Glutamatergic neuron (in vitro differentiated cells): Measurements from ENCODE around the gene IKBKE. TPM values are rescaled to one million over a fixed set of nuclear protein-coding genes. Genes with fewer than 3 reads are reported as not detected.

Source experiments
- DNase-seq: peaks from one replicate; pipeline ENCODE4 v3.0.0; 2022
- H3K27ac Mint-ChIP-seq: one replicate; pipeline ENCODE4 v1.8.0; 2020; ENCODE audit warnings: mild to moderate bottlenecking, mixed read lengths, inconsistent platforms; ENCODE audit not compliant: unreplicated experiment
- H3K27me3 Mint-ChIP-seq: one replicate; pipeline ENCODE4 v1.8.0; 2020; ENCODE audit warnings: mild to moderate bottlenecking, moderate library complexity, mixed read lengths, inconsistent platforms; ENCODE audit not compliant: unreplicated experiment
- H3K36me3 Mint-ChIP-seq: one replicate; pipeline ENCODE4 v1.8.0; 2020; ENCODE audit warnings: mild to moderate bottlenecking, mixed read lengths, inconsistent platforms; ENCODE audit not compliant: unreplicated experiment
- H3K4me1 Mint-ChIP-seq: one replicate; pipeline ENCODE4 v1.8.0; 2020; ENCODE audit warnings: mild to moderate bottlenecking, low read depth, mixed read lengths, inconsistent platforms; ENCODE audit not compliant: unreplicated experiment
- H3K4me3 Mint-ChIP-seq: one replicate; pipeline ENCODE4 v1.8.0; 2020; ENCODE audit warnings: mild to moderate bottlenecking, mixed read lengths, inconsistent platforms; ENCODE audit not compliant: unreplicated experiment
- H3K9me3 Mint-ChIP-seq: one replicate; pipeline ENCODE4 v1.8.0; 2020; ENCODE audit warnings: mild to moderate bottlenecking, moderate library complexity, mixed read lengths, inconsistent platforms; ENCODE audit not compliant: unreplicated experiment
- CTCF ChIP-seq: fragments of 200-600 bp; sonication (generic); IDR thresholded peaks from one replicate; pipeline ENCODE4 v1.5.0; 2021; ENCODE audit not compliant: partially characterized antibody, unreplicated experiment
- total RNA-seq: library from RNA; stranded (reverse); fragmentation: NEBNext Ultra II Directional; extraction: Animal tissue kit (Norgen Biotek cat#: 25700); gene quantifications from one replicate; pipeline ENCODE4 v1.2.1, GENCODE V29; 2021; ENCODE audit not compliant: unreplicated experiment

IKBKE gene
- total RNA-seq, 1 donor from 2014 or later: 0.20 TPM

GRCh38 chr1:206497363-206497762, 27.1 kb downstream of the IKBKE start:
- no peak for TF ChIP-seq CTCF
- no peak for DNase-seq
- no peak overlapping the region for H3K27ac Mint-ChIP-seq
- H3K4me1 Mint-ChIP-seq: peaks cover 2% of the 10 kb centered on the region
- H3K36me3 Mint-ChIP-seq: no peaks in the 10 kb centered on the region
- peaks cover 3% of the 10 kb centered on the region for H3K9me3 Mint-ChIP-seq
- H3K27me3 Mint-ChIP-seq: peaks cover 8% of the 10 kb centered on the region
- H3K4me3 Mint-ChIP-seq: no peak overlapping the region

- peaks cover 3% of the 10 kb centered on the region for H3K9me3 Mint-ChIP-seq
- no peak for DNase-seq
- no peak overlapping the region for H3K4me3 Mint-ChIP-seq
- no peak overlapping the region for H3K27ac Mint-ChIP-seq
- no peaks in the 10 kb centered on the region for H3K36me3 Mint-ChIP-seq
- H3K4me1 Mint-ChIP-seq: peaks cover 2% of the 10 kb centered on the region
- H3K27me3 Mint-ChIP-seq: peaks cover 8% of the 10 kb centered on the region
- no peak for TF ChIP-seq CTCF
Observed at GRCh38 chr1:206497774-206498173, 27.5 kb downstream of the IKBKE start.

- Mint-ChIP-seq H3K27ac (no peak overlapping the region), H3K9me3 (peaks cover 3% of the 10 kb centered on the region), H3K27me3 (peaks cover 8% of the 10 kb centered on the region), H3K4me3 (no peak overlapping the region), H3K4me1 (peaks cover 2% of the 10 kb centered on the region), H3K36me3 (no peaks in the 10 kb centered on the region)
- DNase-seq: no peak
- no peak for TF ChIP-seq CTCF
Observed at GRCh38 chr1:206498685-206499084, 28.4 kb downstream of the IKBKE start.

GRCh38 chr1:206500046-206500445, 29.8 kb downstream of the IKBKE start:
- Mint-ChIP-seq H3K4me3 (no peak overlapping the region), H3K4me1 (peaks cover 2% of the 10 kb centered on the region), H3K27ac (no peak overlapping the region), H3K27me3 (peaks cover 6% of the 10 kb centered on the region), H3K9me3 (peaks cover 3% of the 10 kb centered on the region), H3K36me3 (no peaks in the 10 kb centered on the region)
- no peak for TF ChIP-seq CTCF
- DNase-seq: no peak

- H3K27me3 Mint-ChIP-seq: peaks cover 8% of the 10 kb centered on the region
- no peak for TF ChIP-seq CTCF
Observed at GRCh38 chr1:206501881-206502280, 31.6 kb downstream of the IKBKE start.

More at GRCh38 chr1:206501881-206502280, 31.6 kb downstream of the IKBKE start:
- peaks cover 4% of the 10 kb centered on the region for H3K4me1 Mint-ChIP-seq
- DNase-seq: no peak
- no peak overlapping the region for H3K27ac Mint-ChIP-seq
- H3K9me3 Mint-ChIP-seq: peaks cover 6% of the 10 kb centered on the region
- no peak overlapping the region for H3K4me3 Mint-ChIP-seq
- H3K36me3 Mint-ChIP-seq: no peaks in the 10 kb centered on the region
